Endometrial microvascular endothelial cells (primary cell): ENCODE results near the gene KDM8. TPM values are rescaled to one million over a fixed set of nuclear protein-coding genes. Genes with fewer than 3 reads are reported as not detected.

Experiments used
- in situ Hi-C: cut with HindIII; loops from 2 replicates; pipeline ENCODE4 v1.10.0; 2017; ENCODE audit warnings: low sequenced_read_pairs, low pct_unique_long_range_greater_than_20kb; ENCODE audit errors: inconsistent ontology term
- total RNA-seq: library from RNA; depleted of rRNA; stranded (reverse); fragments of >200 nt; gene quantifications from one replicate; pipeline ENCODE4 v1.2.3, GENCODE V29; 2015; ENCODE audit errors: inconsistent ontology term

The KDM8 gene
- total RNA-seq, 1 donor from 2014 or later: 3.3 TPM

DNA sequence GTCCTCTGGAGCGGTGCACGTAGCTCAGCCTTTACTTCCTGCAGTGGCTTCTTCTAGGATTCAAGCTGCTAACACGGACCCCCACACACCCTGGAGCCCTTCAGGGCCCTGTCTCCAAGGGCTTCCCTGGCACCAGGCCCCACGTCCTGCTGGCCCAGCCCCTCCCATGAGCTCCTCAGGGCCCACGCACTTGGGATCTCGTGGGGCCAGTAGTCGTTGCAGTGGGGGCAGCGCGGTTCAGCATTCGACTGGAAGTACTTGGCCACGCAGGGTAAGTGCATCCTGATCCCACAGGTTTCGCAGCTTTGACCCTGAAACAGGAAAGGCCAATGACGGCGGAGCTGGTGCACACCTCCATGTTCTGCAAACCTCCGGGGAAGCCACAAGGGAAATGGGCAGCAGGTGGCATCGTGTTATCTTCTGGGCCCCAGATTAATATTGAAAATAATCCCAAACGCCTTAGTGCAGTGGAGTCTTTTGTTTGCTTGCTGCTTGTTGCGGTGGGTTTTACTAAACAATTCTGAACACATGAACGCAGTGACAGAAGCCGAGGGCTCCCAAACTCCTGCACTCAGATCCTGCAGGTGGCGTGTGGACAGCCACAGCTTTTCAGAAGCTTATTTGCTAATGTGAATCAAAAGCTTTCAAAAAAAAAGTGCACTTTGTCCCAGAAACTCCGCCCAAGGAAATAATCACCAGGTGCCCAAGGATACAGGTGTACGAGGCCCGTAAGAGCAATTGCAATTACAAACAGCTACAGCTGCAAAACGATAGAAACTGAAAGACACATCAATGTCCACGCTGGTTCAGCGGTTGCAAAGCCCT lies 22.4 kb downstream of the KDM8 start:
- in situ Hi-C loops: no loop called here

DNA sequence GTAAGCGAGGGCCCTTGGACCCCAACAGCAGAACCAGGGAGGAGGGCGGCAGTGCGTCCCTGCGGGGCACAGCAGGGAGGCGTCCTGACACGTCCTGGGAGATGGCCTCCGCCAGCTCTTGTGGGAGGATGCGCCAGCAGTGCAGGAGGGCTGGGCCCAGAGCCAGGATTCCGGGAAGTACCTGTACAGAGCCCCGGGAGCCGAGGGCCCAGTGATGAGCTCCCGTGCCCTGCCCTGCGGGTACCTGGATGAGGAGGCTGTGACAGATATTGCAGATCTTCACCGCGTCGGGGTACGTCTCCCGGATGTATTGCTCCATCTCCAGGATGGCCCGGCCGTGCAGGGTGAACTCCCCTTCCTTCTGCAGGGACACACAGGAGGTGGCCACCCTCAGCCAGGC lies 23.1 kb downstream of the KDM8 start:
- in situ Hi-C loops: no loop called here

DNA sequence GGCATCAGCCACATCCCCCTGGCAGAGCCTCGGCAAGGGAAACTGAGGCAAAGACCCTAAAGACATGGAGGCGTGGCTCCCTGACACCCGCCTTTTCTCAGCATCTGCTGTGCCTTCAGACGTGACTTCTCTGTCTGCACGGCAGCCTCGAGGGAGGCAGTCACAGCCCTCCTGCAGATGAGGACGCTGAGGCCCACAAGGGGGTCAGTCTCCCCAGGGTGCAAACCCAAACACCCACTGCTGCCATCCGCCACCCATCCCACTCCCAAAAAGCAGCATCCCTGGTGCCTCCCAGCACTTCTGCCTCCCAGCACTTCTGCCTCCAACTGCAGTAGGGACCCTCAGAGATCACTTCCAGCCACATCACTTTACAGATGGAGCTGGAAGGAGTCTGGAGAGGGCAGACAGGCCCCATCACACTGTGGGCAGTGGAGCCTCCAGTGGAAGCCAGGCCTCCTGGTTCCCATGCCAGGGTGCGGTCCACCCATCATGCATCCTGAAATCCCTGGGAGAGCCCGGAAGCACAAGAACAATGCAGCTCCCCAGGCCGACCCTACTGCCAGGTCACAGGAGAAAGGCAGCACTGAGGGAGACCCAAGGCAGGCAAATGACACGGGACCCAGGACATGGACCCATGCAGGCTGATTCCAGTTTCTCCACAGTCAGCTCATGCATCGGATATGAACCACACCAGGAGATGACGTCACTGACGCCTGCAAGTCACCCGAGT lies 23.8 kb downstream of the KDM8 start:
- in situ Hi-C loops: no loop called here

DNA sequence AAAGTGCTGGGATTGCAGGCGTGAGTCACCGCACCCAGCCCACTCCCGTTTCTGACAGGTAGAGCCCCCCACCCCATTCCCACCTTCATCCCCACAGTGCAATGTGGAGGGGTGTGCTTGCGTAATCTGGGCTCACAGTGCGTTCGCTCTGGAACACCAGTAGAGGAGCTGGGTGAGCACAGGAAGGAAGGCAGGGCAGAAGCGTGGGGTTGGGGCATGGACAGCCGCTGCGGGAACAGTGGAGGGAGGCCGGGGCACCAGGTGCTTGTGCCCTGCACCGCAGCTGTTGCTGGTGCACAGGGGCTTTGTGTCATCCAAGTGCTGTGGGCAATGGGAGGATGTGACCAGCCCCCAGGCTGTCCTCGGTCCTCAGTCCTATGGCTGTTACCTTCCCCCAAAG lies 24.7 kb downstream of the KDM8 start:
- in situ Hi-C loops: no loop called here

DNA sequence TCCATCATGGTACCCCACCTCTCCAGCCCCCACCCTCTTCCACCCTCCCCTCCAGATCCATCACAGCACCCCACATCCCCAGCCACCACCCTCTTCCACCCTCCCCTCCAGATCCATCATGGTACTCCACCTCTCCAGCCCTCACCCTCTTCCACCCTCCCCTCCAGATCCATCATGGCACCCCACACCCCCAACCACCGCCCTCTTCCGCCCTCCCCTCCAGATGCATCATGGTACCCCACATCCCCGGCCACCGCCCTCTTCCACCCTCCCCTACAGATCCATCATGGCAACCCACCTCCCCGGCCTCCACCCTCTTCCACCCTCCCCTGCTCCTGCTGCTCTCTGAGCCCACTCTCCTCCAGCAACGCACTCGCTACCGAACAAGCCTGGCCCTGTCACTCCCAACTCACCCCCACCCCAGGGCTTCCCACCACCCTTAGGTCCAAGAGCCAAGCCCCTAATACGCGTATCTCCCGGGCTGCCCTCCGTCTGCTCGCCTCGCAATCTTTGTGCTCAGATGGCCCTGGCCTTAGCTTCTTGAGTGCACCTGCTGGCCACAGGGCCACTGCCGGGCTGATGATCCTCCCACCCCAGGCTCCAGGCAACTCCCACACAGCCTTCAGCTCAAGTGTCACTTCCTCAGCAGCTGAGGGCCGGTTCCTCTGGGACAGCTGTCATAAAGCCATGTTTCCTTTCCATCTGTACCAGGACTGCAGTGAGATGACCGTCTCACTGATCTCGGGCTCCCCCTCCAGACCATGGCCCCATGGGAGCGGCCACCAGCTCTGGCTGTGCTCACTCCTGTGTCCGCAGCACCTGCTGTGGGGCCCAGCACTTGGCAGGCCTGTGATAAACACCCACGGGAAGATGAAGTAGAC lies 25.5 kb downstream of the KDM8 start:
- in situ Hi-C loops: no loop called here

DNA sequence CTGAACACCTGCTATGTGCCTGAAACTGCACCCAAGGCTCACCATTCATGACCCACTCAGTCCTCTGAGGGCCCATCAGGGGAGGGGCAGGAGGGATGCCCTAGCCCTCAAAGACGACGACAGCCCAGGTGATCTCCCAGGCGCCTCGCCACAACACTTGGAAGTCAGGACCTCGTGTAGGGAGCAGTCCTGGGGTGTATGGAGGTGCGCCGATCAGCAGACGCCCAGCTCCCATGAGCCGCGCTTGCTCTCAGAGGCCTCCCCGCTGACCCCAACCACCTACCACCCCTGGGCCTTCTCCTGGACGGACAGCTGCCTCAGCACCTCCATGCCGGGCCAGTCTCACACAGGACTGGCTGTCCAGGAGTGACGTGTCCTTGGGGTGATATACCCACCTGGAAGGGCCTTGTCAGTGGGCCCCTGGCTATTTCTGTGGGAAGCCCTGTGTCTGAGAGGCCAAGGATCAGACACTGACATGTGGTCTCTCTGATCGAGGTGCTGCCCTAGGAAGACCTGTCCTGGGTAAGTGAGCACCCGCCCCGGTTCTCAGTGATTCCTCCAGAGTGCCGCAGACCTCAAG lies 26.7 kb downstream of the KDM8 start:
- in situ Hi-C loops: no loop called here

DNA sequence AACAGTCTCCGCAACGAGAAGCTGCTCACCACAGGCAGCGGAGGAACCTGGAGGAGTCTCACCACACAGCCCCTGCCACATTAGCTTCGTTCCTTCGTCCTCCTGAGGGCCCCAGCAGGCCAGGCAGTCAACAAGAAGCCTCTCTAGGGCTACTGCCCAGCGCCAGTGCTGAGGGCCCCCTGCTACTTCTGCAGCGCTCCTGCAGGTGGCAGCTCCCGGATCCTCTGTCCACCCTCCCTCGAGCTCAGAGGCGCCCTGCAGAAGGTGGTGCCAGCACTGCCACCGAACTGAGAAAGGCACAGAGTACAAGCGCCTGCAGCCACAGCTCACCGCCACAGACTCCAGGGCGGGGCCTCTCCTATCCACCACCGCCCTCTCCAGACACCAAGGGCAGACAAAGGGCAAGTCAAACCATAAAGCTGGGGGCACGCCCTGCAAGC lies 27.3 kb downstream of the KDM8 start:
- in situ Hi-C loops: no loop called here

DNA sequence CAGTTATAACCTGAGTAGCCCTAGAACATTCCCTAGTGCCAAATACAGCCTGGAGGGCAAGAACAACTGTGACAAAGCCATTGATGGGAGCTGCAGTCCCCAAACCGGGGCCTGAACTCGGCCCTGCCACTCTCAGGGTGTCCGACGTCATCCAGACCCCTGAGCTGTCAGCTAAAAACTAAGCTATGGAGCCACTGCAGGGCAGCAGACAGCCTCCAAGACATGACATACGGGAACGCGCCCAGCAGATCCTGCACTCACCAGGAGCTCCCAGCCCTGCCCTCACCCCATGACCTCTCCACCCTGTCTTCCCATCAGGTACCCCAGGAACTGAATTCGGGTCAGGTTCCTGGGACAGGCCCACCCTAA lies 28.4 kb downstream of the KDM8 start:
- in situ Hi-C loops: no loop called here

DNA sequence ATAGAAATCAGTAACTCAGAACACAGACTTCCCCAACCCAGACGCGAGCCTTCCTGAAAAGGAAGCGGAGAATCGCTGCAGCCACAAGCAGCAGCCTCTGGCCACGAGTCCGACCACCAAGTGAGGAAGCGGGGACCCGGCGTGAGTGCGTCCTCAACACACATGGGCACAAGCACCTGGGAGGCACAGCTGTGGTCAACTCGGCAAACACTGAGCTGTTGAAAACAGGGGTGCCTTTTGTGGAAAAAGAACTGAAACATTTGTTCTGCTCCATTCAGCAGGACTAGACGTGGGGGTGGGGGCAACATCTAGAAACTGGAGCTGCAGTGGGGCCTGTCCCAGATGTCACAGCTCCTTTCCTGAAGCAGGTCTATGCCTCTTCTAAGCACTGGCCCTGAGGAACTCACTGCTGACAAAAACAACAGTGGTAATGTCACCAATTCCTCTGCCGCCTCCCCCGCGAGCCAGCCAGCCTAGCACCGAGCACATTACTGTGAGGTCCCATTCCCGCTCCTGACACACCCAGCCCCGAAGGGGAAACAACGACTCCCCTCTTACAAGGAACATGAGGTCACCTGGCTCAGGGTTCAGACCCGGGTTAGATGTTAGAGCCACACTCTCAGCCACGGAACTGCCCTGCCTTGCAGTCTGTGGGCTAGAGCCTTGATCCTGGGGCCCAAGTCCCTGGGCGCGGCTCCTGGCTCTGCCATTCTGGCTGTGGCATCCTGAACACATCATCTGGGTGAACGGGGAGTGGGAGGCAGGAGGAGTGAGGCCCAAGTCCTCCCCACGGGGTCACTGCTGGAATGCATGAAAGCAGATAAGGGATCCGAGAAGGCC lies 29.0 kb downstream of the KDM8 start:
- in situ Hi-C loops: no loop called here

DNA sequence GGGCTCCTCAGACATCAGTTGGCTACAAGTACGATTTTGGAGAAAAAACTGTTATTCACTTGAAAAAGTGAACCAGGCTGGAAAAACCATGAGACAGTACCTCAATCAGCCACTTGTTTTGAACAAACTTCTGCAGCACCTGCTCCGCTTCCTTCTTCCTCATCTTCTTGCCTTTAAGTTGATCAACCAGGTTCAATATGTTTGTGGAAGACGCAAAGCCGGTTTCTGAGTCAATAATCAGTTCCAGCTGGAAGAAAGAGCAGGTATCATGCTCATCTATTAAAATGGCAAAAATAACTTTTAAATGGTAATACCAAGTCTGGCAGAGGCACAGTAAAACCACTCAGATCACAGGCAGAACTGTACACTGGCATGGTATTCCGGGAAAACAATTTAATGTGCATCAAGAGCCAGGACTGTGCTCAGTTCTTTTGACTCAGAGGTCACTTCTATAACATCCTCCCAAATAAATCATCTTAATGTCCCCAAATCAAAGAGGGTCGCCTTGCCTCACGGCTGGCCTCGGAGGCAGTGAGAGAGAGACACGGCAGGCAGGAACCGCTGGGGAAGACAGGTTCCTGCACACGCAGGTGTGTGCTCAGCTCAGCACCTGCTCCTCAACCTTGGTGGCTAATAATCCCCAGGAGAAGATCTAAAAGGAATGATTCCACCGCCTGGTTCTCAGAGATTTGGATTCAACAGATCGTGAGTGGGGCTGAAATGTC lies 29.7 kb downstream of the KDM8 start:
- in situ Hi-C loops: no loop called here

DNA sequence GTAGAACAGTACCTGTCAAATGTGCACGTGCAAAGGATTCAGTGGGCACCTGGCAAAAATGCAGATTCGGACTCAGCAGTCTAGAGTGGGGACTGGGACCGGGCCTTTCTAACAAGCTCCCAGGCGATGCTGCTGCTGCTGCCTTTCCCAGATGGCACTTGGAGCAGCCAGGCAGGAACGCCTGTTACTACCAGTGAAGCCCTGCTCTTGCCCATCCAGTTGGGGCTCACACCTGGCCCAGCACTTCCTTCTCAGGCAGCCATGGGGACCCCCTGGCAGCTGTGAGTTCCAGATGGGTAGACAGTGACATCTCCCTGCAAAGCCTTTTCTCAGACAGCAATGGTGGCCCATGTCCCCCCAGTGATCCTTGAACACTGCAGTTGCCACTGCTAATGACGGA lies 30.4 kb downstream of the KDM8 start:
- in situ Hi-C loops: no loop called here

DNA sequence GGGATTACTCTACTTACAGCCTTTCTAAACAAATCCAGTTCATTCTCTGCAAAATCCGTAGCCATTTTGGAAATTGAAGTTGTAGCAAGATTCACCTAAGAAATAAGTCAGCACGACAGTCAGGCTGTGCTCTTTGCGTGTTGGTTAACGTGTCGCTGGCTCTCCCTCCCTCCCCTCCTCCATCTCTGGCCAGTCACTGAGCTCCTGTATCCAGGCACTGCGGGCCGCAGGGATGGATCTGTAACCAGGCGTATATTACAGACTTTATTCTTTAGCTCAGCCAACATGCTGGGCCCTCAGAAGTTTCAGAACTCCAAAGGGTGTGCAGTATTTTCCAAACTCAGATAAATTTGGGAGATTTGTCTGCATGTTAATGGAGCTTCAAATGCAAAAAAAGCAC lies 30.8 kb downstream of the KDM8 start:
- in situ Hi-C loops: no loop called here

DNA sequence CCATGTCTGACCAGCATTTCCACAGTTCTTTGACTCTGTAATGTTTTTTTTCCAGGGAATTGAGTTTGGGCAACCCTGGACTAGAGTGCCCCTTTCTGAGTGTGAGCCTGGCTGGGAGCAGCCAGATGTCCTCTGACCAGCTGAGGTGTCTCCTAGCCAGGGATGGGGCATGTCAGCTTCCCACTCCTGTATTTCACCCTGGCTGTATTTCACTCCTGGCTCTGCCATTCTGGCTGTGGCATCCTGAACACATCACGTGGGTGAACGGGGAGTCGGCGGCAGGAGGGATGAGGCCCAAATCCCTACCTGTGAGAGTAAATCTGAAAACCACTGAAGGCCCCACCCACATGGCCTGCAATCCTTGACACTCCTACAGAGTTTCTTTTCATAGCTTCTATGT lies 31.3 kb downstream of the KDM8 start:
- in situ Hi-C loops: no loop called here

DNA sequence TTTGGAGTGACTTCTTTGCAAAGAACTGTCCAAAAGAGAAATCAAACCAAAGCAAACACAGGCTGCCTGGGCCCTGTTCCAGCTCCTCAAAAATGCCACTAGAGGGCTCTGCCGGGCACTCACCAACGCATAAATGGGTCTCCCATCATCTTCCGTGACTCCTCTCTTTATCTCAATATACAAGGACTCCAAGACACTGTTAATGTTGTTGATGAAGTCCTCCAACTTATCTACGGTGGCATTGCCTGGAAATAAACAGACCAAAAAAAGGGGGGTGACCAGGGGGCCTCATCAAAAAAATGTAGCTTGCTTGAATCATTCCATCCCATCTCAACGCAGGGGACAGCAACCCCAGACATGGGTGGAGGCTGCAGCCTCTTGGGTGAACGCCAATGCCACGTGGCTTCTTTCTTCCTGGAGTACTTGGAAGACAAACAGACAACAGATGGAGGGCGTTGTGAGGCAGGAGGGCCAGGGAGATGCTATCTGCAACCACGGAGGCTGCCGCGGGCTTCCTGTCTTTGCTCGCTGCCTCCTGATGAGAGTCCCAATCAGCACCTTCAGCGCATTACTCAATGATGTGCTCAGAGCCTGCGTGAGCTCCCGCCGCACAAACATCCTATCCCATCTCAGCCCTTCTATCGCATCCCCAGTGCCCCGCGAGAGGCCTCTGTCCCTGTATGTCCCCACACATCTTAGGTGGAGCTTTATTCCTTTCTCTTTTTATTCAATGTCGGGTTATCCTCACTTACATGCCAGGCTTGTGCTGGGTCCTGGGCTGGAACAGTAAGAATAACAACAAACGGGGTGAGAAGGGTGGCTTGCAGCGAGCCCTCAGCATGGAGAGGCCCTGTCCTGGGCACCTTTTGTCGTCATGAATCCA lies 32.0 kb downstream of the KDM8 start:
- in situ Hi-C loops: no loop called here

DNA sequence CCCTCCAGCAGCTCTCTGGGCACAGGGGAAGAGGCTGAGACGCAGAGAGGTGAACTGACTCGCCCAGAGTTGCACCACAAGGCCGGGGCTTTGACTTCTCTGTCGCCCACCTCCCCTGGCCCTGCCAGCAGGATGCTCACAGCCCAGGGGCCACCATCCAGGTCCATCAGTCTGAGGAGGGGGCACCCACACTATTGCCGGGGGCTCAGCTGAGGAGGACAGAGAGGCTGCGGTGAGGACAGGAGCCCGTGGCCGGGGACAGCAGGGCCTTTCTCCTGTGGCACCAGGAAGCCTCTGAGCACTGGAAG lies 32.6 kb downstream of the KDM8 start:
- in situ Hi-C loops: no loop called here

DNA sequence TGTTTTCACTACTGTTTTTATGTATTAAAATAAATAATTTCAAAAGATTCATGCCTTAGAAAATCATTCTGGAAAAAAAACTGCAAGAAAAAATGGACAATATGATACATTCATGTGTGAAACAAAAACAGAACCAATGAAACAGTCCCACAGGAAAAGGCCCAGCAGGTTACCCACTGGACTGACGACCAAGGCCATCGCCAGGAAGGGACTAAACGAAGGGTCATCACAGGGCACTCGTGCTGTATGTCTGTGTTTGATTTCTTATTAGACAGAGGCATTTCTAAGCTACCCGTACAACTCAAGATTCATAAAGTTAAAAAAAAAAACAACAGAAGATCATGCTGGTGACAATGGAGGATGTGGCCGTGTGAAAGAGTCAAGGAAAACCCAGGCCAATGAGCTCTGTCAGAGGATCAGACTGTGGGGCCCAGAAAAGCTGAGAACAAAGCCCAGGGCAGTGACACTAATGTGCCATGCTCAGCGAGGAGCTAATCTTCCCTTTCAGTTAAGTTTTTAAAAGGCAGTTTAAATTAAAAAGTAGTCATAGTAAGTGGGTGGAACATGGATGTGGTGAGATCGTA lies 33.4 kb downstream of the KDM8 start:
- in situ Hi-C loops: no loop called here
